ENCODE results near the gene RNF181.

RNF181 gene

DNA sequence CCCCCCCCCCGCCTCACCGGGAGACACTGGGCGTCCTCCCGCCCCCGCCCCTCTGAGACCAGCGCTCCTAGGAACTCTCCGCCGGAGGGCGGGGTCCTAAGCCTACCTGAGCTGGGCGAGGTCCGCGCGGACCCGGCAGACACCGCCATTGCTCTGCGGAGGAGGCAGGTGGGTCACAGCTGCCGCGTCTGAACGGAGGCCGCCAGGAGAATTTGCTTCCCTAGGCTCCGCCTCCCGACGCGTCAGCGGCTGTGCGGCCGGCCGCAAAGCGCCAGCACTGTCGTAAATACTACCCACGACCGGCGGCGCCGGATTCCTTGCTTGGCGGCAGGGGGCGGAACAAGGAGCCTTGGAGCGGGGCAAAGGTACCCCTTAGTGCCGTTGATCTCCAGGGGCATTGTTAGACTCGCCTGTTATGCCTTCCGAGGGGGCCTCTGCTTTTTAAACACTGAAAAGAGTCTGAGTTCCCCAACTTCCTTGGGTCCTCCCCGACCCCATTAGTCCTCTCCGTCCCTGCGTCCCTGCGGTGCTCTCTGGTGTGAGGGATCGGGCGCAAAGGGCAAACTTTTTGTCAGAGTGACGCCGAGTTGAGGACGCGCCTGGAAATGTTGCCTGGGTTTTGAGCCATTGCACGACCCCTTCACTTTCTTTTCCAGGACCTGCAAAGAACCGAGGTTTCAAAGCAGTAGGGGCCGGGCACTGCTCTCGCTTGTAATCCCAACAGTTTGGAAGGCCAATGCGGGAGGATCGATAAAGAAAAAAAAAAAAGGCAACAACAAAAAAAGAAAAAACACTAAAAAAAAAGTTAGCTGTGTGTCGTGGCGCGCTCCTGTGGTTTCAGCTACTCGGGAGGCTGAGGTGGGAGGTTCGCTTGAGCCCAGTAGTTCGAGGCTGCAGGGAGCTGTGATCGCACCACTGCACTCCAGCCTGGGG lies 34.0 kb upstream of the RNF181 start, which contains the start of gene GGCX:
TSS of gene GGCX (minus strand) at position 214 of the 933 bp plus-strand sequence. CDS start at position 149, 65 bp downstream.
- TF ChIP-seq, protein P1, sequence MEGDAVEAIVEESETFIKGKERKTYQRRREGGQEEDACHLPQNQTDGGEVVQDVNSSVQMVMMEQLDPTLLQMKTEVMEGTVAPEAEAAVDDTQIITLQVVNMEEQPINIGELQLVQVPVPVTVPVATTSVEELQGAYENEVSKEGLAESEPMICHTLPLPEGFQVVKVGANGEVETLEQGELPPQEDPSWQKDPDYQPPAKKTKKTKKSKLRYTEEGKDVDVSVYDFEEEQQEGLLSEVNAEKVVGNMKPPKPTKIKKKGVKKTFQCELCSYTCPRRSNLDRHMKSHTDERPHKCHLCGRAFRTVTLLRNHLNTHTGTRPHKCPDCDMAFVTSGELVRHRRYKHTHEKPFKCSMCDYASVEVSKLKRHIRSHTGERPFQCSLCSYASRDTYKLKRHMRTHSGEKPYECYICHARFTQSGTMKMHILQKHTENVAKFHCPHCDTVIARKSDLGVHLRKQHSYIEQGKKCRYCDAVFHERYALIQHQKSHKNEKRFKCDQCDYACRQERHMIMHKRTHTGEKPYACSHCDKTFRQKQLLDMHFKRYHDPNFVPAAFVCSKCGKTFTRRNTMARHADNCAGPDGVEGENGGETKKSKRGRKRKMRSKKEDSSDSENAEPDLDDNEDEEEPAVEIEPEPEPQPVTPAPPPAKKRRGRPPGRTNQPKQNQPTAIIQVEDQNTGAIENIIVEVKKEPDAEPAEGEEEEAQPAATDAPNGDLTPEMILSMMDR (IDR thresholded peaks at IDR 0.05) = no peak

DNA sequence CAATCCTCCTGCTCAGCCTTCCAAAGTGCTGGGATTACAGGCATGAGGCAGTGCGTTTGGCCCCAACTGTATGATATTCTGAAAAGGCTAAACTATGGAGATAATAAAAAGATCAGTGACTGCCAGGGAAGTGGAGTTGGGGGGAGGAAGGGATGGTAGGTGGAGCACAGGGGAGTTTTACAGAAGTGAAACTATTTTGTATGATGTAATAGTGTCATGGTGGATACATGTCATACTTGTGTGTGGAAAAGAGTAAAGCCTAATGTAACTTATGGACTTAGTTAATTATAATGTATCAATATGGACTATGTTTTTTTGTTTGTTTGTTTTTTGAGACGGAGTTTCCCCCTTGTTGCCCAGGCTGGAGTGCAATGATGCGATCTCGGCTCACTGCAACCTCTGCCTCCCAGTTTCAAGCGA lies 31.4 kb upstream of the RNF181 start:
- TF ChIP-seq, protein P1 (IDR thresholded peaks at IDR 0.05) = no peak

DNA sequence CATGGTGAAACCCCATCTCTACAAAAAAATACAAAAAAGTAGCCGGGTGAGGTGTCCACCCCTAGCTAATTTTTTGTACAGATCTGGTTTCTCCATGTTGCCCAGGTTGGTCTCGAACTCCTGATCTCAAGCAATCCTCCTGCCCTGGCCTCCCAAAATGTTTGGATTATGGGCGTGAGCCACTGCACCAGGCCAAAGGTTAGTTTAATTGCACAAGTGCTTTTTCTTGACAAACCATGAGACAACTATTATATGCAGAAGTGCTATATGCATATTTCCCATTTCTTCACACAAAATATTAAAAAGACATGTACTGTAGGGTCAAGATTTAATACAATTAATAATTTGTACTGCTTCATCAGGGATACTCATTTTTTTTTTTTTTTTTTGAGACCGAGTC lies 29.3 kb upstream of the RNF181 start:
- TF ChIP-seq, protein P1 (IDR thresholded peaks at IDR 0.05) = no peak

DNA sequence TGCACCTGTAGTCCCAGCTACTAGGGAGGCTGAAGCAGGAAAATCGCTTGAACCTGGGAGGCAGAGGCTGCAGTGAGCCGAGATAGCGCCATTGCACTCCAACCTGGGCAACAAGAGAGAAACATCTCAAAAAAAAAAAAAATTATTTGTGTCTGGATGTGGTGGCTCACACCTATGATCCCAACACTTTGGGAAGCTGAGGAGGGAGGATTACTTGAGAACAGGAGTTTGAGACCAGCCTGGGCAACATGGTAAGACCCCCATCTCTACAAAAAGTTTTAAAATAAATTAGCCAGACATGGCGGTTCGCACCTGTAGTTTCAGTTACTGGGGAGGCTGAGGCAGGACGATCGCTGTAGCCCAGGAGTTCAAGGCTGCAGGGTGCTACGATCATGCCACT lies 19.8 kb upstream of the RNF181 start:
- TF ChIP-seq, protein P1 (IDR thresholded peaks at IDR 0.05) = no peak

DNA sequence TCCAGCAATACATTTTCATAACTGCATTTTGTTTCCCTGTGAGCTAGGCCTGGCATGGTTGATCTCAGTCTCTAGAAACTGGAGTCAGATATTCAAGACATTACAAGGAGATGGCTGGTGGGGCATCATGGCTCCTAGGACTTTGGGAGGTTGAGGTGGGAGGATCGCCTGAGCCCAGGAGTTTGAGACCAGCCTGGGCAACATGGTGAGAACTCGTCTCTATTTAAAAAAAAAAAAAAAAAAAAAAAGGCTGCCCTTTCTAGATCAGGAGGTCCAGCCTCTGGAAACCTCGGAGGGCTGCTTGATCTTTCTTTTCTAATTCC lies 18.5 kb upstream of the RNF181 start:
- TF ChIP-seq, protein P1 (IDR thresholded peaks at IDR 0.05) = no peak

DNA sequence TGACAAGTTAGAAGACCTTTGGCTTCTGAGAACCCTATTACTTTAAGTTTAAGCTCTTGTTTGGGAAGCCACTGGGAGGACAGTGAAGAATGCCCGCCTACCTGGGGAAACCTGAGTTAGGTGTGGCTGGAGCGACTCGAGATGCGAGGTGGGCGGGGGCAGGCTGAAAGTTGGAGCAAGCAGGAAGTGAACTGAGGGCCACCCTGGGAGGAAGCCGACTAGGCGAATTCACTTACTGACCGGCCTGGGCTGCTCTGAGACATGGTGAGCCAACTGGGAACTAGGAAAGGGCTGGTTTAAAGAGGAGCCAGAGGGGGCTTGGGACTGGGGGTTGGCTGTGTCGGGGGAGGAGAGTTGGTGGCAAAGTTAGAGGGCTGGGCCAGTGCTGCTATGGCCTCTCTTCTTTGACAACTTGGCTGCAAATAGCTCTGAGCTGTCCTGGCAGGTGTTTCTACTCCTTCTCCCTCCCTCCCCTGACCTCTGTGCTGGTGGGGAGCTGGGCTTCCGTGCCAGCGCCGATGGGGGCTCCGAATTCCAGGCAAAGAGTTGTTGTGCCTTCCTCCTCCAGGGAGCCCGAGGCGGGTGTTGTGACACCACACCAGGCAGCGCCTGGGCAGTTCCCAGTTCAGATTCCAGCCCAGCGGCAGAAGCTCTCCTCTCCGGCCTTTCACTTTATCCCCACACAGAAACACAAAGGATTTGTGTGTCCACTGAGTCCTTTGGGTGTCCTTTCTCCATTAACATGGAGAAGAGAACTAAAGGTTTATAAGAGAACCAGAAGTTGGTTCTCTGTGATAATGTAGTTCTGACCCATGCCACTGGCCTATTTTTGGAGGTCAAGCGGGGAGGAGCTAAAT lies 17.9 kb upstream of the RNF181 start, which contains the start of gene VAMP8:
TSS of gene VAMP8 (plus strand) at position 201 of the 857 bp plus-strand sequence. CDS start at position 262, 61 bp downstream.
- TF ChIP-seq, protein P1 (IDR thresholded peaks at IDR 0.05) = no peak
